GM12801 (cell line): Measurements from ENCODE around the gene PLXNA2.

ENCODE experiments used
- CTCF ChIP-seq: IDR thresholded peaks from one replicate; pipeline ENCODE4 v1.5.1; 2011; ENCODE audit warnings: control low read depth; ENCODE audit not compliant: insufficient read length; ENCODE audit errors: extremely low read depth

Gene PLXNA2

GRCh38 chr1:208198236-208198635, 45.9 kb downstream of the PLXNA2 start:
- TF ChIP-seq CTCF: no peak

GRCh38 chr1:208194944-208195343, 49.2 kb downstream of the PLXNA2 start:
- no peak for TF ChIP-seq CTCF

- no peak for TF ChIP-seq CTCF
These were observed 51.2 kb downstream of the PLXNA2 start for GRCh38 chr1:208192995-208193394.

- no peak for TF ChIP-seq CTCF
These were observed 53.4 kb downstream of the PLXNA2 start for GRCh38 chr1:208190784-208191183.

- TF ChIP-seq CTCF: no peak
These were observed 54.5 kb downstream of the PLXNA2 start for GRCh38 chr1:208189716-208190115.

- no peak for TF ChIP-seq CTCF
These were observed 55.0 kb downstream of the PLXNA2 start for GRCh38 chr1:208189183-208189582.

GRCh38 chr1:208188607-208189006, 55.6 kb downstream of the PLXNA2 start:
- no peak for TF ChIP-seq CTCF
